HEK293 (cell line): ENCODE results near the gene MARCO.

Experiments
- CTCF ChIA-PET: fragments of 350-600 bp; formaldehyde crosslinking; extraction: SDS; loops from one replicate; lab custom pipeline; 2021; ENCODE audit warnings: antibody characterized with exemption; lab: Yijun Ruan, JAX
- POLR2A ChIA-PET: fragments of 300-600 bp; formaldehyde crosslinking; extraction: SDS; loops from one replicate; lab custom pipeline; 2020; ENCODE audit warnings: antibody characterized with exemption, inconsistent platforms; lab: Yijun Ruan, JAX
- H3K27ac ChIP-seq: fragments of 200-500 bp; sonication (Bioruptor generic); 2 replicates; pipeline ENCODE4 v1.5.1; 2014; ENCODE audit warnings: low read depth, low read length, control low read depth, inconsistent platforms; ENCODE audit errors: extremely low read depth
- H3K36me3 ChIP-seq, 2 experiments: fragments of 200-500 bp in 1 of 2; sonication (Bioruptor generic) in 1 of 2; 1 replicate in 1 of 2; 2 replicates in 1 of 2; pipeline ENCODE4 v1.5.1; 2014 to 2017; ENCODE audit warnings: inconsistent platforms in 2 of 2, low read length in 2 of 2; ENCODE audit not compliant: control insufficient read depth in 2 of 2, insufficient read depth in 1 of 2
- H3K4me1 ChIP-seq: fragments of 200-500 bp; sonication (Bioruptor generic); 2 replicates; pipeline ENCODE4 v1.5.1; 2014; ENCODE audit warnings: mild to moderate bottlenecking, low read length, inconsistent platforms; ENCODE audit not compliant: control insufficient read depth, insufficient read depth
- H3K4me3 ChIP-seq: 2 replicates; pipeline ENCODE4 v1.5.1; 2011; ENCODE audit warnings: low read depth, mild to moderate bottlenecking, control low read depth, low read length, moderate library complexity
- H3K9me3 ChIP-seq: fragments of 200-500 bp; sonication (Bioruptor generic); 2 replicates; pipeline ENCODE4 v1.5.1; 2014; ENCODE audit warnings: low read depth, low read length, inconsistent platforms; ENCODE audit not compliant: control insufficient read depth, insufficient read depth
- MEIS1 ChIP-seq: sonication (generic); formaldehyde crosslinking; IDR thresholded peaks from 2 replicates; pipeline ENCODE4 v1.8.1; 2022; ENCODE audit warnings: missing genetic modification reagents, mild to moderate bottlenecking, borderline replicate concordance
- PRDM6 ChIP-seq: fragments of 450-650 bp; formaldehyde crosslinking; IDR thresholded peaks from 2 replicates; pipeline ENCODE4 v1.5.1; 2017; ENCODE audit warnings: missing biosample characterization, missing genetic modification characterization
- RBAK ChIP-seq: fragments of 450-650 bp; formaldehyde crosslinking; IDR thresholded peaks from 2 replicates; pipeline ENCODE4 v1.5.1; 2016; ENCODE audit warnings: missing biosample characterization, missing genetic modification characterization
- REST ChIP-seq: fragments of 450-650 bp; formaldehyde crosslinking; IDR thresholded peaks from 2 replicates; pipeline ENCODE4 v1.5.1; 2016; ENCODE audit warnings: missing biosample characterization, missing genetic modification characterization
- ZBTB7A ChIP-seq: fragments of 450-650 bp; formaldehyde crosslinking; IDR thresholded peaks from 2 replicates; pipeline ENCODE4 v1.5.1; 2016; ENCODE audit warnings: low read depth, missing biosample characterization, missing genetic modification characterization
- ZNF112 ChIP-seq: fragments of 450-650 bp; formaldehyde crosslinking; IDR thresholded peaks from 2 replicates; pipeline ENCODE4 v1.5.0; 2017; ENCODE audit warnings: missing biosample characterization, missing genetic modification characterization
- ZNF174 ChIP-seq: fragments of 450-650 bp; formaldehyde crosslinking; IDR thresholded peaks from 2 replicates; pipeline ENCODE4 v1.5.0; 2017; ENCODE audit warnings: missing biosample characterization, mild to moderate bottlenecking, missing genetic modification characterization
- ZNF175 ChIP-seq: fragments of 450-650 bp; formaldehyde crosslinking; IDR thresholded peaks from 2 replicates; pipeline ENCODE4 v1.5.1; 2016; ENCODE audit warnings: missing biosample characterization, missing genetic modification characterization
- ZNF18 ChIP-seq: fragments of 450-650 bp; formaldehyde crosslinking; IDR thresholded peaks from 2 replicates; pipeline ENCODE4 v1.5.1; 2016; ENCODE audit warnings: missing biosample characterization, missing genetic modification characterization
- ZNF239 ChIP-seq: fragments of 450-650 bp; formaldehyde crosslinking; IDR thresholded peaks from 2 replicates; pipeline ENCODE4 v1.5.1; 2016; ENCODE audit warnings: missing biosample characterization, missing genetic modification characterization
- ZNF302 ChIP-seq: fragments of 450-650 bp; formaldehyde crosslinking; IDR thresholded peaks from 2 replicates; pipeline ENCODE4 v1.5.1; 2016; ENCODE audit warnings: missing biosample characterization, missing genetic modification characterization, low read depth
- ZNF398 ChIP-seq: fragments of 450-650 bp; formaldehyde crosslinking; IDR thresholded peaks from 2 replicates; pipeline ENCODE4 v1.5.1; 2017; ENCODE audit warnings: missing biosample characterization, missing genetic modification characterization
- ZNF449 ChIP-seq: fragments of 450-650 bp; formaldehyde crosslinking; IDR thresholded peaks from 2 replicates; pipeline ENCODE4 v1.5.1; 2017; ENCODE audit warnings: missing biosample characterization, mild to moderate bottlenecking, missing genetic modification characterization, moderate library complexity
- ZNF585B ChIP-seq: fragments of 450-650 bp; formaldehyde crosslinking; IDR thresholded peaks from 2 replicates; pipeline ENCODE4 v1.5.1; 2016; ENCODE audit warnings: missing biosample characterization, missing genetic modification characterization
- ZNF707 ChIP-seq: fragments of 450-650 bp; formaldehyde crosslinking; IDR thresholded peaks from 2 replicates; pipeline ENCODE4 v1.5.1; 2016; ENCODE audit warnings: missing biosample characterization, missing genetic modification characterization
- ZSCAN18 ChIP-seq: fragments of 450-650 bp; formaldehyde crosslinking; IDR thresholded peaks from 2 replicates; pipeline ENCODE4 v1.5.1; 2016; ENCODE audit warnings: missing biosample characterization, missing genetic modification characterization

The MARCO gene

GRCh38 chr2:118989481-118989880, 47.5 kb downstream of the MARCO start (continued):
- no peak for TF ChIP-seq ZNF18 (tag by site-specific recombination)
- no peak for TF ChIP-seq RBAK (tag by site-specific recombination)

GRCh38 chr2:118990757-118991545, 49.0 kb downstream of the MARCO start:
- H3K27ac ChIP-seq: no peak overlapping the region
- no peak overlapping the region for H3K4me3 ChIP-seq
- ChIA-PET POLR2A (no interaction called here), CTCF (interaction anchor here (0.7 kb wide), 1 partner anchor 222 kb away, joined by 3 read pairs; no protein-coding TSS in a partner anchor)
- no peak for TF ChIP-seq REST (tag by site-specific recombination)
- TF ChIP-seq ZNF302 (tag by site-specific recombination): no peak
- TF ChIP-seq ZSCAN18: no peak
- no peak for TF ChIP-seq ZNF175
- no peak for TF ChIP-seq ZNF239
- no peak for TF ChIP-seq ZNF112
- no peak for TF ChIP-seq ZNF174 (tag by site-specific recombination)
- no peak for TF ChIP-seq PRDM6 (tag by site-specific recombination)
- no peak for TF ChIP-seq ZNF585B (tag by site-specific recombination)
- no peak for TF ChIP-seq MEIS1 (CRISPR knock-in tag)
- TF ChIP-seq ZNF707: no peak
- no peak for TF ChIP-seq ZNF449
- no peak for TF ChIP-seq ZBTB7A (tag by site-specific recombination)
- TF ChIP-seq ZNF398: no peak
- H3K4me1 ChIP-seq: no peaks in the 10 kb centered on the region
- no peaks in the 10 kb centered on the region for H3K9me3 ChIP-seq
- no peaks in the 10 kb centered on the region for H3K36me3 ChIP-seq
